ENCODE data around the gene RPL37.

RPL37 gene

GRCh38 chr5:40778133-40778532 is 56.9 kb downstream of the RPL37 start:
- H3K4me3 ChIP-seq (ENCODE audit: control insufficient read depth, low read depth, low read length): no peak overlapping the region
- no peak for DNase-seq (ENCODE audit: low read depth)
- no peak for TF ChIP-seq CTCF (IDR thresholded peaks at IDR 0.05; ENCODE audit: control insufficient read depth, insufficient read depth, low read depth, low read length, missing control alignments)

GRCh38 chr5:40776658-40776977 is 58.4 kb downstream of the RPL37 start:
- TF ChIP-seq CTCF (IDR thresholded peaks at IDR 0.05; ENCODE audit: control insufficient read depth, insufficient read depth, low read depth, low read length, missing control alignments): no peak
- H3K4me3 ChIP-seq (ENCODE audit: control insufficient read depth, low read depth, low read length): no peak overlapping the region

GRCh38 chr5:40775846-40776657 is 59.0 kb downstream of the RPL37 start:
- H3K4me3 ChIP-seq (ENCODE audit: control insufficient read depth, low read depth, low read length): no peak overlapping the region
- no peak for TF ChIP-seq CTCF (IDR thresholded peaks at IDR 0.05; ENCODE audit: control insufficient read depth, insufficient read depth, low read depth, low read length, missing control alignments)
- no peak for DNase-seq (ENCODE audit: low read depth)

More at GRCh38 chr5:40776658-40776977, 58.4 kb downstream of the RPL37 start:
- no peak for DNase-seq (ENCODE audit: low read depth)

All from AG09309 (cell line).